NT2/D1 (cell line): ENCODE measurements around the gene RTL5.

Experiments
- YY1 ChIP-seq: IDR thresholded peaks from 2 replicates; pipeline ENCODE4 v1.6.1; 2011; ENCODE audit not compliant: insufficient read length, insufficient read depth
- ZNF274 ChIP-seq: IDR thresholded peaks from 2 replicates; pipeline ENCODE4 v1.6.1; 2011; ENCODE audit warnings: mild to moderate bottlenecking, low read depth, low read length

GRCh38 chrX:72097098-72097497, 34.6 kb downstream of the RTL5 start:
- TF ChIP-seq ZNF274 = no peak
- no peak for TF ChIP-seq YY1
